Measurements from ENCODE around the gene DDX5.

GRCh38 chr17:64506576-64507412 lies 705 bp upstream of the DDX5 start, which contains the start of gene CEP95:
- TF ChIP-seq CTCF (conservative IDR thresholded peaks at IDR 0.05) (no peak), EZH2 (IDR thresholded peaks at IDR 0.05; ENCODE audit: low read depth) (no peak)

Measured in PC-9 (cell line).